Measurements from ENCODE around the gene ATP2B1.

- no peak for TF ChIP-seq POLR2A (IDR thresholded peaks at IDR 0.05; ENCODE audit: low read depth, low read length)
- no peak for TF ChIP-seq POLR2AphosphoS5 (IDR thresholded peaks at IDR 0.05; ENCODE audit: low read depth, low read length)
Observed at GRCh38 chr12:89636052-89636775, 72.4 kb downstream of the ATP2B1 start.

Data from GM12892 (cell line).